Left hindlimb (tissue), 1 donor: ENCODE results near the gene STAU1.
"Not testable (repeated sequence)": the region's sequence is repeated elsewhere in the genome, so short reads cannot be mapped to it uniquely, and the experiment has no call there.

Experiments
- DNase-seq: peaks from one replicate; pipeline ENCODE4 v3.0.0-alpha.2; 2018

Gene STAU1

GRCh38 chr20:49199729-49200293 lies 11.7 kb upstream of the STAU1 start:
- DNase-seq = no peak

- not testable (repeated sequence) for DNase-seq
These were observed 4.9 kb upstream of the STAU1 start for GRCh38 chr20:49192944-49193518.

- DNase-seq = peak; percentile 48
These were observed 744 bp downstream of the STAU1 start for GRCh38 chr20:49187330-49187850.

GRCh38 chr20:49186535-49187329 lies 1.4 kb downstream of the STAU1 start:
- peak; percentile 62 for DNase-seq

- DNase-seq = no peak
These were observed 2.9 kb downstream of the STAU1 start for GRCh38 chr20:49185071-49185761.

GRCh38 chr20:49184691-49185070 lies 3.5 kb downstream of the STAU1 start:
- DNase-seq = no peak

- not testable (repeated sequence) for DNase-seq
These were observed 4.0 kb downstream of the STAU1 start for GRCh38 chr20:49184084-49184501.

- DNase-seq = no peak
These were observed 4.7 kb downstream of the STAU1 start for GRCh38 chr20:49183444-49183843.

- DNase-seq = no peak
These were observed 6.8 kb downstream of the STAU1 start for GRCh38 chr20:49181265-49181877.

GRCh38 chr20:49179368-49180277 lies 8.5 kb downstream of the STAU1 start:
- no peak for DNase-seq

- DNase-seq = no peak
These were observed 14.0 kb downstream of the STAU1 start for GRCh38 chr20:49174183-49174582.

GRCh38 chr20:49172413-49172812 lies 15.7 kb downstream of the STAU1 start:
- no peak for DNase-seq

- no peak for DNase-seq
These were observed 16.2 kb downstream of the STAU1 start for GRCh38 chr20:49171909-49172308.

GRCh38 chr20:49170714-49171113 lies 17.4 kb downstream of the STAU1 start:
- no peak for DNase-seq

- no peak for DNase-seq
These were observed 18.6 kb downstream of the STAU1 start for GRCh38 chr20:49169547-49169946.

- DNase-seq = not testable (repeated sequence)
These were observed 19.3 kb downstream of the STAU1 start for GRCh38 chr20:49168864-49169263.

- no peak for DNase-seq
These were observed 20.2 kb downstream of the STAU1 start for GRCh38 chr20:49167811-49168507.

GRCh38 chr20:49166534-49167449 lies 21.3 kb downstream of the STAU1 start:
- DNase-seq = no peak

GRCh38 chr20:49165611-49166010 lies 22.5 kb downstream of the STAU1 start:
- no peak for DNase-seq

- DNase-seq = no peak
These were observed 24.4 kb downstream of the STAU1 start for GRCh38 chr20:49163696-49164095.
